PC-9 (cell line): ENCODE results near the gene HIBADH. TPM values are rescaled to one million over a fixed set of nuclear protein-coding genes. Genes with fewer than 3 reads are reported as not detected.

ENCODE experiments used
- BruUV-seq: library from RNA; stranded (reverse); fragments of 400-500 nt; replicated peaks from 2 replicates; lab custom pipeline; 2021; lab: Mats Ljungman, UMichigan
- CTCF ChIA-PET: fragments of 300-600 bp; sonication (Branson Sonifier 250); formaldehyde crosslinking; loops from one replicate; lab custom pipeline; 2022; ENCODE audit warnings: antibody characterized with exemption; lab: Charles Lee
- POLR2A ChIA-PET: fragments of 300-600 bp; sonication (Branson Sonifier 250); formaldehyde crosslinking; loops from one replicate; lab custom pipeline; 2022; ENCODE audit warnings: antibody characterized with exemption; ENCODE audit not compliant: unreplicated experiment; lab: Charles Lee
- DNase-seq, 2 experiments: peaks; one replicate each; pipeline versions ENCODE4 v3.0.0 to v3.0.0-alpha.2; 2015 to 2022; ENCODE audit warnings: mixed read lengths in 1 of 2
- H2AFZ ChIP-seq: fragments of 200-600 bp; sonication (generic); 2 replicates; pipeline ENCODE4 v1.8.1; 2017; ENCODE audit warnings: antibody characterized with exemption
- H3F3A ChIP-seq: fragments of 200-600 bp; sonication (generic); 2 replicates; pipeline ENCODE4 v1.8.1; 2017; ENCODE audit warnings: antibody characterized with exemption, mild to moderate bottlenecking, low read depth; ENCODE audit not compliant: insufficient read depth
- H3K27ac ChIP-seq: fragments of 200-600 bp; sonication (generic); 2 replicates; pipeline ENCODE4 v1.6.1; 2016; ENCODE audit warnings: mixed run types
- H3K27me3 ChIP-seq: fragments of 200-600 bp; sonication (generic); 2 replicates; pipeline ENCODE4 v1.6.1; 2016; ENCODE audit warnings: low read depth, mixed run types; ENCODE audit not compliant: insufficient read depth
- H3K36me3 ChIP-seq: fragments of 200-600 bp; sonication (generic); 2 replicates; pipeline ENCODE4 v1.6.1; 2016; ENCODE audit warnings: low read depth, mixed run types
- H3K4me1 ChIP-seq: fragments of 200-600 bp; sonication (generic); replicated peaks from 2 replicates; pipeline ENCODE4 v1.6.1; 2016; ENCODE audit warnings: mixed run types; ENCODE audit not compliant: insufficient read depth
- H3K4me2 ChIP-seq: fragments of 200-600 bp; sonication (generic); 2 replicates; pipeline ENCODE4 v1.6.1; 2017; ENCODE audit warnings: mixed run types
- H3K4me3 ChIP-seq: fragments of 200-600 bp; sonication (generic); 2 replicates; pipeline ENCODE4 v1.6.1; 2016; ENCODE audit warnings: mixed run types
- H3K79me2 ChIP-seq: fragments of 200-600 bp; sonication (generic); 2 replicates; pipeline ENCODE4 v1.6.1; 2017; ENCODE audit warnings: low read depth, mixed run types
- H3K9me2 ChIP-seq: fragments of 200-600 bp; sonication (generic); 2 replicates; pipeline ENCODE4 v1.8.1; 2017; ENCODE audit warnings: mild to moderate bottlenecking; ENCODE audit not compliant: insufficient read depth
- H3K9me3 ChIP-seq: fragments of 200-600 bp; sonication (generic); 2 replicates; pipeline ENCODE4 v1.8.1; 2016; ENCODE audit warnings: low read depth; ENCODE audit not compliant: insufficient read depth
- H4K20me1 ChIP-seq: fragments of 200-600 bp; sonication (generic); 2 replicates; pipeline ENCODE4 v1.8.1; 2017; ENCODE audit not compliant: insufficient read depth
- EZH2 ChIP-seq: fragments of 200-600 bp; sonication (generic); IDR thresholded peaks from 2 replicates; pipeline ENCODE4 v1.8.0; 2017; ENCODE audit warnings: antibody characterized with exemption, low read depth
- intact Hi-C: fragments of 100-400 bp; cut with micrococcal nuclease; formaldehyde crosslinking; loops from one replicate; pipeline ENCODE4 v1.10.0; 2022; ENCODE audit not compliant: unreplicated experiment
- total RNA-seq: library from RNA; stranded (reverse); gene quantifications from 2 replicates; pipeline ENCODE4 v1.2.3, GENCODE V29; 2021
- TF ChIP-seq, protein P1 (sequence below): fragments of 200-600 bp; sonication (generic); conservative IDR thresholded peaks from 2 replicates; pipeline ENCODE4 v1.6.1; 2017; ENCODE audit warnings: mixed run types, antibody characterized with exemption, mild to moderate bottlenecking, moderate library complexity

The HIBADH gene
- total RNA-seq, 1 experiment from 2014 or later, result 73.9 TPM

- Histone ChIP-seq H3K9me3 (no peaks in the 10 kb centered on the region), H4K20me1 (no peaks in the 10 kb centered on the region)
Measured at GRCh38 chr7:27595009-27595408, 67.7 kb downstream of the HIBADH start.

GRCh38 chr7:27593226-27593625, 69.5 kb downstream of the HIBADH start:
- ChIA-PET CTCF (no interaction called here), POLR2A (no interaction called here)
- no peaks in the 10 kb centered on the region for H3K4me1 ChIP-seq
- no TSS peak for BruUV-seq
- no peak overlapping the region for H3K4me3 ChIP-seq
- intact Hi-C loops, result no loop called here
- TF ChIP-seq, protein P1, sequence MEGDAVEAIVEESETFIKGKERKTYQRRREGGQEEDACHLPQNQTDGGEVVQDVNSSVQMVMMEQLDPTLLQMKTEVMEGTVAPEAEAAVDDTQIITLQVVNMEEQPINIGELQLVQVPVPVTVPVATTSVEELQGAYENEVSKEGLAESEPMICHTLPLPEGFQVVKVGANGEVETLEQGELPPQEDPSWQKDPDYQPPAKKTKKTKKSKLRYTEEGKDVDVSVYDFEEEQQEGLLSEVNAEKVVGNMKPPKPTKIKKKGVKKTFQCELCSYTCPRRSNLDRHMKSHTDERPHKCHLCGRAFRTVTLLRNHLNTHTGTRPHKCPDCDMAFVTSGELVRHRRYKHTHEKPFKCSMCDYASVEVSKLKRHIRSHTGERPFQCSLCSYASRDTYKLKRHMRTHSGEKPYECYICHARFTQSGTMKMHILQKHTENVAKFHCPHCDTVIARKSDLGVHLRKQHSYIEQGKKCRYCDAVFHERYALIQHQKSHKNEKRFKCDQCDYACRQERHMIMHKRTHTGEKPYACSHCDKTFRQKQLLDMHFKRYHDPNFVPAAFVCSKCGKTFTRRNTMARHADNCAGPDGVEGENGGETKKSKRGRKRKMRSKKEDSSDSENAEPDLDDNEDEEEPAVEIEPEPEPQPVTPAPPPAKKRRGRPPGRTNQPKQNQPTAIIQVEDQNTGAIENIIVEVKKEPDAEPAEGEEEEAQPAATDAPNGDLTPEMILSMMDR, result no peak
- TF ChIP-seq EZH2, result no peak
- H3K4me2 ChIP-seq, result no peak overlapping the region
- H3K9me3 ChIP-seq, result no peaks in the 10 kb centered on the region
- DNase-seq, result no peak
- H3F3A ChIP-seq, result no peaks in the 10 kb centered on the region
- 0 out of 2 replicates have a peak, but pooled peaks cover 3% of the 10 kb centered on the region for H3K9me2 ChIP-seq
- H3K27ac ChIP-seq, result no peak overlapping the region
- H3K79me2 ChIP-seq, result no peaks in the 10 kb centered on the region
- H3K27me3 ChIP-seq, result no peaks in the 10 kb centered on the region
- no peaks in the 10 kb centered on the region for H3K36me3 ChIP-seq
- H4K20me1 ChIP-seq, result no peaks in the 10 kb centered on the region; the same call in 1 of the 2 replicates
- no peak overlapping the region for H2AFZ ChIP-seq

More at GRCh38 chr7:27595009-27595408, 67.7 kb downstream of the HIBADH start:
- Histone ChIP-seq H3K79me2 (no peaks in the 10 kb centered on the region), H3K27ac (no peak overlapping the region), H3F3A (no peaks in the 10 kb centered on the region), H2AFZ (no peak overlapping the region), H3K9me2 (0 out of 2 replicates have a peak, but pooled peaks cover under 1% of the 10 kb centered on the region), H3K4me3 (no peak overlapping the region), H3K4me2 (no peak overlapping the region), H3K27me3 (no peaks in the 10 kb centered on the region), H3K36me3 (no peaks in the 10 kb centered on the region), H3K4me1 (no peaks in the 10 kb centered on the region)
- intact Hi-C loops, result no loop called here
- CTCF ChIA-PET, result no interaction called here
- POLR2A ChIA-PET, result no interaction called here
- no peak for DNase-seq
- no peak for TF ChIP-seq EZH2
- TF ChIP-seq, protein P1, result no peak
- no TSS peak for BruUV-seq

DNA sequence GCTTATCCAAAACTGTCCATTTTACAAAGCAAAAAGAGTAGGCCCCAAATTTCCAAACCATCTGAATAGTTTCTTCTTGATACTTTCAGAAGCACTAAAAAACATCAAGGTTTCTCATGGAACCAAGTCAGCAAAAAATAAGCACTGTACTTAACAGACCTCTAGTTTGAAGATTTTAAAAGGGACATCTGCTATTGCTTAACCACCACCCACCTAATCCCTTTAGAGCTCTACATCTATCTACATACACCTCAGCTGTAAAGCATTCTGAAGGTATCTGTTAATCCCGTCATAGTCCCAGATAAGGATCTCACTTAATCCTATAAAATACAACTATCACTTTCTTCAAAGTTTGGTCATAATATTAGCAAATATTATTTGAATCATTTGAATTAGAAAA, 72.3 kb downstream of the HIBADH start:
- H2AFZ ChIP-seq, result no peak overlapping the region
- intact Hi-C loops, result no loop called here
- 0 out of 2 replicates have a peak, but pooled peaks cover 3% of the 10 kb centered on the region for H3K9me2 ChIP-seq
- no peaks in the 10 kb centered on the region for H3F3A ChIP-seq
- no peaks in the 10 kb centered on the region for H3K27me3 ChIP-seq
- H3K4me1 ChIP-seq, result no peaks in the 10 kb centered on the region
- no peaks in the 10 kb centered on the region for H3K79me2 ChIP-seq
- H3K4me3 ChIP-seq, result no peak overlapping the region
- H3K4me2 ChIP-seq, result no peak overlapping the region
- H4K20me1 ChIP-seq, result no peaks in the 10 kb centered on the region; the same call in 1 of the 2 replicates
- ChIA-PET CTCF (no interaction called here), POLR2A (no interaction called here)
- H3K27ac ChIP-seq, result no peak overlapping the region
- no peaks in the 10 kb centered on the region for H3K36me3 ChIP-seq
- TF ChIP-seq EZH2, result no peak
- TF ChIP-seq, protein P1, result no peak
- BruUV-seq, result no TSS peak
- no peaks in the 10 kb centered on the region for H3K9me3 ChIP-seq
- DNase-seq, result no peak
